Measurements from ENCODE around the gene P2RY8. TPM values are rescaled to one million over a fixed set of nuclear protein-coding genes. Genes with fewer than 3 reads are reported as not detected.
"Not testable (repeated sequence)": the region's sequence is repeated elsewhere in the genome, so short reads cannot be mapped to it uniquely, and the experiment has no call there.

Gene P2RY8
- total RNA-seq, 6 donors from 2014 or later, result 1.7 to 4.4 (median 3.3) TPM

- ATAC-seq (ENCODE audit: low FRiP score in 2 of 2) (no peak), DNase-seq (no peak)
- Histone ChIP-seq H3K27me3 (no peaks in the 10 kb centered on the region), H3K36me3 (no peaks in the 10 kb centered on the region), H3K4me3 (no peak overlapping the region), H3K27ac (no peak overlapping the region), H3K9me3 (no peaks in the 10 kb centered on the region), H3K4me1 (no peaks in the 10 kb centered on the region)
- WGBS, 2 donors, result 65 to 70% methylated on average over 6 of the region's 6 CpGs
- no peak for TF ChIP-seq POLR2AphosphoS5 (IDR thresholded peaks at IDR 0.05)
- no peak for TF ChIP-seq EP300 (IDR thresholded peaks at IDR 0.05)
- TF ChIP-seq CTCF (IDR thresholded peaks at IDR 0.05), result no peak
- TF ChIP-seq POLR2A (IDR thresholded peaks at IDR 0.05), result no peak
Measured at GRCh38 chrX:1578511-1579173, 41.7 kb upstream of the P2RY8 start.

GRCh38 chrX:1577845-1578244 lies 40.9 kb upstream of the P2RY8 start:
- Histone ChIP-seq H3K27me3 (no peaks in the 10 kb centered on the region), H3K4me1 (no peaks in the 10 kb centered on the region), H3K4me3 (no peak overlapping the region), H3K27ac (no peak overlapping the region), H3K36me3 (no peaks in the 10 kb centered on the region), H3K9me3 (no peaks in the 10 kb centered on the region)
- ATAC-seq (ENCODE audit: low FRiP score in 2 of 2) (no peak), DNase-seq (no peak)
- 64 to 74% methylated on average over 2 of the region's 2 CpGs for WGBS, 2 donors
- TF ChIP-seq POLR2A (IDR thresholded peaks at IDR 0.05), result no peak
- TF ChIP-seq CTCF (IDR thresholded peaks at IDR 0.05), result no peak
- TF ChIP-seq POLR2AphosphoS5 (IDR thresholded peaks at IDR 0.05), result no peak
- TF ChIP-seq EP300 (IDR thresholded peaks at IDR 0.05), result no peak

GRCh38 chrX:1576201-1576992 lies 39.4 kb upstream of the P2RY8 start:
- WGBS, 2 donors, result 47 to 51% methylated on average over 6 of the region's 6 CpGs
- no peak for DNase-seq
- no peaks in the 10 kb centered on the region for H3K27me3 ChIP-seq
- H3K4me1 ChIP-seq, result no peaks in the 10 kb centered on the region
- TF ChIP-seq CTCF (IDR thresholded peaks at IDR 0.05) (no peak), POLR2A (IDR thresholded peaks at IDR 0.05) (no peak), EP300 (IDR thresholded peaks at IDR 0.05) (no peak), POLR2AphosphoS5 (IDR thresholded peaks at IDR 0.05) (no peak)
- H3K4me3 ChIP-seq, result no peak overlapping the region
- ATAC-seq (ENCODE audit: low FRiP score in 2 of 2), result no peak
- H3K27ac ChIP-seq, result no peak overlapping the region
- no peaks in the 10 kb centered on the region for H3K9me3 ChIP-seq
- no peaks in the 10 kb centered on the region for H3K36me3 ChIP-seq

- DNase-seq; H3K4me3 ChIP-seq; H3K36me3 ChIP-seq; H3K4me1 ChIP-seq; H3K9me3 ChIP-seq; ATAC-seq (ENCODE audit: low FRiP score in 2 of 2); H3K27me3 ChIP-seq; H3K27ac ChIP-seq: not testable (repeated sequence)
- WGBS, 2 donors, result 90 to 93% methylated on average over 19 of the region's 19 CpGs
Measured at GRCh38 chrX:1574181-1574580, 37.2 kb upstream of the P2RY8 start.

GRCh38 chrX:1564750-1565683 lies 28.0 kb upstream of the P2RY8 start:
- ATAC-seq (ENCODE audit: low FRiP score in 2 of 2), result no peak
- H3K27ac ChIP-seq, result no peak overlapping the region
- no peak for DNase-seq
- no peaks in the 10 kb centered on the region for H3K4me1 ChIP-seq
- H3K27me3 ChIP-seq, result no peaks in the 10 kb centered on the region
- TF ChIP-seq CTCF (IDR thresholded peaks at IDR 0.05), result no peak
- TF ChIP-seq POLR2A (IDR thresholded peaks at IDR 0.05), result no peak
- no peak for TF ChIP-seq POLR2AphosphoS5 (IDR thresholded peaks at IDR 0.05)
- no peak for TF ChIP-seq EP300 (IDR thresholded peaks at IDR 0.05)
- no peaks in the 10 kb centered on the region for H3K9me3 ChIP-seq
- H3K4me3 ChIP-seq, result no peak overlapping the region
- 50 to 51% methylated on average over 10 of the region's 10 CpGs for WGBS, 2 donors
- no peaks in the 10 kb centered on the region for H3K36me3 ChIP-seq

GRCh38 chrX:1564077-1564476 lies 27.1 kb upstream of the P2RY8 start:
- not testable (repeated sequence) for H3K36me3 ChIP-seq; H3K4me3 ChIP-seq; ATAC-seq (ENCODE audit: low FRiP score in 2 of 2); H3K4me1 ChIP-seq; H3K27ac ChIP-seq; H3K27me3 ChIP-seq; DNase-seq; H3K9me3 ChIP-seq
- WGBS, 2 donors, result 80 to 86% methylated on average over 7 of the region's 7 CpGs

All from upper lobe of left lung (tissue), 6 donors.